ENCODE results near the gene KEAP1.
"Not testable (repeated sequence)": the region's sequence is repeated elsewhere in the genome, so short reads cannot be mapped to it uniquely, and the experiment has no call there.

The KEAP1 gene

GRCh38 chr19:10503002-10503789, at the start of gene KEAP1:
Gene KEAP1, minus strand, starts transcription at chr19:10503356. Its CDS starts 3,323 bp downstream, at chr19:10500033.
- peak; percentile 57 for DNase-seq (ENCODE audit: low read depth, low spot score)

- DNase-seq (ENCODE audit: low read depth, low spot score) = peak; percentile 75
Observed at GRCh38 chr19:10552510-10553053, 49.4 kb upstream of the KEAP1 start.

GRCh38 chr19:10551698-10552301, 48.6 kb upstream of the KEAP1 start:
- DNase-seq (ENCODE audit: low read depth, low spot score) = peak; percentile 32

GRCh38 chr19:10551006-10551405, 47.9 kb upstream of the KEAP1 start:
- DNase-seq (ENCODE audit: low read depth, low spot score) = not testable (repeated sequence)

DNA sequence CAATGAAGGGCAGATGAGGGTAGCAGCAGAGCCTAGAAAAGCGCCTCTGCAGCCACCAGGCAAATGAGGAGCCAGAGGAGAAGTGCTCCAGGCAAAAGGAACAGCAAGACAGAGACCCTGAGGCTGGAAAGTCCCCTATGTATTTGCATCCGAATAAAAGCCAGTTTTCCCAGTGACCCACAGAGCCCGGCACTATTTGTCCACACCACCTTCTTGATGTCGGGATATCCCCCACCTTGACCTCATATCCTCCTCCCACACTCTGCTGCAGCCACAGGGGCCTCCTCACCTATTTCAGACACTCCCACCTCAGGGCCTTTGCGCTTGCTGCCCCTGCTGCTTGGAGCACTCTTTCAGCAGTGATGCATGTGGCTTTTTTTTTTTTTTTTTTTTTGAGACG, 47.2 kb upstream of the KEAP1 start:
- DNase-seq (ENCODE audit: low read depth, low spot score) = no peak

- DNase-seq (ENCODE audit: low read depth, low spot score) = no peak
Observed at GRCh38 chr19:10549733-10550132, 46.6 kb upstream of the KEAP1 start.

GRCh38 chr19:10548746-10549276, 45.7 kb upstream of the KEAP1 start:
- no peak for DNase-seq (ENCODE audit: low read depth, low spot score)

- DNase-seq (ENCODE audit: low read depth, low spot score) = no peak
Observed at GRCh38 chr19:10546817-10547216, 43.7 kb upstream of the KEAP1 start.

DNA sequence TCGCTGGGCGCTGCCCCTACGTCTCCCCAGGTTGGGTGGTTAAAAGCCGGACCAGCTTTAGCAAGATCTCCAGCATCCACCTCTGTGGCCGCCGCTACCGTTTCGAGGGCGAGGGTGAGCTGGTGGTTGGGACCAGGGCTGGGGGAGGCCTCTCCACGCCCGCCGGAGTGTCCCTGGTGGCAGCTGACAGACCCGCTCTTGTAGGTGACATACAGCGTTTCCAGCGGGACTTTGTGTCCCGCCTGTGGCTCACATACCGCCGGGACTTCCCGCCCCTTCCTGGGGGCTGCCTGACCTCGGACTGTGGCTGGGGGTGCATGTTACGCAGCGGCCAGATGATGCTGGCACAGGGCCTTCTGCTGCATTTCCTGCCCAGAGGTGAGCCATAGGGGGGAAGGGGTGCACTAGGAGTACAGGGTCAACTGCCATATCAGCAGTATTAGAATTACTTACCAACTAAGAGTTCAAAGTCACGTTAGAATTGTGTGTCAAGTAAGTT, 41.6 kb upstream of the KEAP1 start:
- DNase-seq (ENCODE audit: low read depth, low spot score) = no peak

GRCh38 chr19:10544242-10544752, 41.1 kb upstream of the KEAP1 start:
- no peak for DNase-seq (ENCODE audit: low read depth, low spot score)

- DNase-seq (ENCODE audit: low read depth, low spot score) = peak; percentile 71
Observed at GRCh38 chr19:10543420-10544241, 40.5 kb upstream of the KEAP1 start, which contains the start of gene ATG4D. Gene ATG4D, plus strand, starts transcription at chr19:10543904. Its CDS starts 187 bp downstream, at chr19:10544091.

DNA sequence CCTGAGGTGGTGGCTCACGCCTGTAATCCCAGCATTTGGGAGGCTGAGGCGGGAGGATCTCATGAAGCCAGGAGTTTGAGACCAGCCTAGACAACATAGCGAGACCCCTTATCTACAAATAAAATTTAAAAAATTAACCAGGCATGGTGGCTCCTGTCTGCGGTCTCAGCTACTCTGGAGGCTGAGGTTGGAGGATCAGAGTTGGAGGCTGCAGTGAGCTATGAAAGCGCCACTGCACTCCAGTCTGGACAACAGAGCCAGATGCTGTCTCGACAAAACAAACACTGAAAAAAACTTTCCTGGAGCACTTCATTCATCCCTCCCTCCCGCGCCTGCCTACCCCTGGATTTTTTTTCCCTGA, 39.9 kb upstream of the KEAP1 start:
- DNase-seq (ENCODE audit: low read depth, low spot score) = no peak

- DNase-seq (ENCODE audit: low read depth, low spot score) = not testable (repeated sequence)
Observed at GRCh38 chr19:10539016-10539415, 35.9 kb upstream of the KEAP1 start.

DNA sequence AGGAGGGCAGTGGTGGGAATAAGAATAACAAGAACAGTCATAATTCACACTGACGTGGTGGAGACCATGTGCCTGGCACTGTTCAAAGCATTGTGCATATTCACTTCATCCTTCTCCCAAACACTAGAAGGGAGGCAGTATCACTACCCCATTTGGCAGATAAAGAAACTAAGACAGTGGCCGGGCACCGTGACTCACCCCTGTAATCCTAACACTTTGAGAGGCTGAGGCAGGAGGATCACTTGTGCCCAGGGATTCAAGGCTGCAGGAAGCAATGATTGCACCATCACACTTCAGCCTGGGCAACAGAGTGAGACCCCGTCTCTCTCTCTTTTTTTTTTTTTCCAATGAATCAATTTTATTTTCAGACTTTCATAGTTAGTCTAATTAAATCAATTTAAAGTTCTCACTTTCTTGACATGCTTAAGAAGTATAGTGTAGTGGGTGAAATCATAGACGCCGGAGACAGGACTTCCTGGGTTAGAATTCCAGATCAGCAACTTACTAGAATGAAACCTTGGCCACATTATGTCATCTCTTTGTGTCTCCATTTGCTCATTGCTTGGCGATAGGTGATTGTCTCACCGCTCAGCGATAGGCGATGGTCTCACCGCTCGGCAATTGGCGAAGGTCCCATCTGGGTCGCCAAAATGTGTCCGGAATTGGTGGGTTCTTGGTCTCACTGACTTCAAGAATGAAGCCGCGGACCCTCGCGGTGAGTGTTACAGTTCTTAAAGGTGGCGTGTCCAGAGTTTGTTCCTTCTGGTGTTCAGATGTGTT, 35.2 kb upstream of the KEAP1 start:
- no peak for DNase-seq (ENCODE audit: low read depth, low spot score)

DNA sequence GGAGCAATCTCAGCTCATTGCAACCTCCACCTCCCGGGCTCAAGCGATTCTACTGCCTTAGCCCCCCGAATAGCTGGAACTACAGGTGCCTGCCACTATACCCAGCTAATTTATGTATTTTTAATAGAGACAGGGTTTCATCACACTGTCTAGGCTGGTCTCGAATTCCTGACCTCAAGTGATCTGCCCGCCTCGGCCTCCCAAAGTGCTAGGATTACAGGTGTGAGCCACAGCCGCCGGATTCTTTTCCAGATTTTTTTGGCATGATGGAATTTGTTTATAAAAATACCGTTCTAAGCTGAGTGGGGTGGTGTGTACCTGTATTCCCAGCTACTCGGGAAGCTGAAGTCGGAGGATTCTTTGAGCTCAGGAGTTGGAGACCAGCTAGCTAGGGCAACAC, 34.5 kb upstream of the KEAP1 start:
- no peak for DNase-seq (ENCODE audit: low read depth, low spot score)

GRCh38 chr19:10535613-10536012, 32.5 kb upstream of the KEAP1 start:
- no peak for DNase-seq (ENCODE audit: low read depth, low spot score)

DNA sequence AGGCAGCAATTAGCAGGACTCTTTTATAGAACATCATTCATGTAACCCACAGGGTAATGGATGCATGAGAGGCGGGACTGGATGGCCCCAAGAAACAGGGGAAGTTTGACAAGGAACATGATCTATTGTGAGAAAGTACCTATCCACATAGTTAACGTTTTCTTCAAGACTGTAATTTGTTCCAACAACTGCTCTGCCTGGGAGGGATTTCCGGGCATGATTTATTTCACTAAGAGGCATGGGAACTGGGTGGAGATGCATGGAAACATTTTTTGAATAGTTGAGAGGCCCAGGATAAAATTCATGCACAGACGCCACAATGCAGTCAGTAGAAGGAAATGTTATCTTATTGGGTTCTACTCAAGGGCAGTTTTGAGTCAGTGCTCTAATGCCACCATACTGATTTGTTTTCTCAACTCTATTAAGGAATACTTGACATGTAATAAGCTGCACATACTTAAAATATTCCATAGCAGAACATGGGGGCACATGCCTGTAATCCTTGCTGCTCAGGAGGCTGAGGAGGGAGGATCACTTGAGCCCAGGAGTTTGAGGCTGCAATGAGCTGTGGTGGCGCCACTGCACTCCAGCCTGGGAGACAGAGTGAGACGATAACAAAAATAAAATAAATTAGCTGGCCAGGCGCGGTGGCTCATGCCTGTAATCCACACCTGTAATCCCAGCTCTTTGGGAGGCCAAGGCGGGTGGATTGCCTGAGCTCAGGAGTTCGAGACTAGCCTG, 30.7 kb upstream of the KEAP1 start:
- DNase-seq (ENCODE audit: low read depth, low spot score) = no peak

- DNase-seq (ENCODE audit: low read depth, low spot score) = no peak
Observed at GRCh38 chr19:10532457-10532856, 29.3 kb upstream of the KEAP1 start.

DNA sequence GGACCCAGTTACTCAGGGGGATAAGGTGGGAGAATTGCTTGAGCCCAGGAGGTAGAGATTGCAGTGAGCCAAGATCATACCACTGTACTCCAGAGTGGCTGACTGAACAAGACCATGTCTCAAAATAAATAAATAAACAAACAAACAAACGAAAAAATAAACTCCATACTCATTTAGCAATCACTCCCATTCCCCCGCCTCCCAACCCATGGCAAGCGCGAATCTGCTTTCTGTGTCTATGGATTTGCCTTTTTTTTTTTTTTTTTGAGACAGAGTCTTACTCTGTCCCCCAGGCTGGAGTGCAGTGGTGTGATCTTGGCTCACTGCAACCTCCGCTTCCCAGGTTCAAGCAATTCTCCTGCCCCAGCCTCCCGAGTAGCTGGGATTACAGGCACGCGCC, 23.7 kb upstream of the KEAP1 start:
- DNase-seq (ENCODE audit: low read depth, low spot score) = not testable (repeated sequence)

GRCh38 chr19:10525636-10526035, 22.5 kb upstream of the KEAP1 start:
- no peak for DNase-seq (ENCODE audit: low read depth, low spot score)

Measured in ELF-1 (cell line).